HG03521 (cell line): ENCODE results near the gene LGALSL.

Experiments
- ATAC-seq: cut with Tn5 transposase; IDR thresholded peaks from one replicate; pipeline ENCODE4 v1.9.1; 2021; ENCODE audit warnings: mild to moderate bottlenecking, moderate library complexity; ENCODE audit not compliant: unreplicated experiment

Gene LGALSL

GRCh38 chr2:64492272-64492671 lies 38.3 kb downstream of the LGALSL start:
- no peak for ATAC-seq

- no peak for ATAC-seq
Observed at GRCh38 chr2:64492821-64493220, 38.9 kb downstream of the LGALSL start.

GRCh38 chr2:64493788-64494187 lies 39.8 kb downstream of the LGALSL start:
- ATAC-seq = no peak

GRCh38 chr2:64498438-64498837 lies 44.5 kb downstream of the LGALSL start:
- ATAC-seq = no peak

- no peak for ATAC-seq
Observed at GRCh38 chr2:64500549-64500948, 46.6 kb downstream of the LGALSL start.

GRCh38 chr2:64501946-64502345 lies 48.0 kb downstream of the LGALSL start:
- ATAC-seq = no peak

- no peak for ATAC-seq
Observed at GRCh38 chr2:64502860-64503259, 48.9 kb downstream of the LGALSL start.

- ATAC-seq = no peak
Observed at GRCh38 chr2:64504774-64505720, 51.1 kb downstream of the LGALSL start.

- no peak for ATAC-seq
Observed at GRCh38 chr2:64506686-64507085, 52.7 kb downstream of the LGALSL start.
